Measurements from ENCODE around the gene TCERG1. TPM values are rescaled to one million over a fixed set of nuclear protein-coding genes. Genes with fewer than 3 reads are reported as not detected.

Gene TCERG1
- total and polyA plus RNA-seq, 2 experiments from 2014 or later, result 23.6 to 37.0 TPM

DNA sequence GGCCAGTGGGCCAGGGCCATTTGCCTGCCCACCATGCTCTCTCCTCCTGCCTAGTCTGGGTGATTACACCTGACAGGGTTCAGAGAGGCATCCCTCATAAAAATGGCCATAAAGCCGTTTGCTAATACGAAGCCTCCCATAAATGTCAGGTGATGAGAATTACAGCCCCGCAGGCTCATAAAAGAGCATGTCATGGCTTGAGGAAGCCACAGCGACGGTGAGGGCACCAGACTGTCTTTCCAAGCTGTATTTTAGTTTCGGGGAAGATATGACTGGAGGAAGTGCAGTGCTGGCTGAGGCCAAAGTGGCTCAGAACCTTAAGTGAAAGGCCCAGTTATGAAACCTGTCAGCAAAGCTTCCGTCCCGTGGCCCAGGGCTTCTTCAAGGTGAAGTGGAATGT is 18.5 kb upstream of the TCERG1 start:
- no peaks in the 10 kb centered on the region for H3K9me3 ChIP-seq (ENCODE audit: low read depth)
- peaks cover 27% of the 10 kb centered on the region for H3K27me3 ChIP-seq (replicated peaks; ENCODE audit: insufficient read depth)
- H3K9ac ChIP-seq, result no peak overlapping the region
- H3K79me2 ChIP-seq (ENCODE audit: insufficient read depth), result no peaks in the 10 kb centered on the region
- H3K4me3 ChIP-seq, result no peak overlapping the region
- TF ChIP-seq EZH2phosphoT487 (IDR thresholded peaks at IDR 0.05; ENCODE audit: insufficient read depth, low read depth) (no peak), EZH2 (IDR thresholded peaks at IDR 0.05; ENCODE audit: insufficient read depth, poor library complexity, severe bottlenecking) (no peak)
- H3F3A ChIP-seq (ENCODE audit: insufficient read depth), result no peaks in the 10 kb centered on the region
- H3K9me2 ChIP-seq (ENCODE audit: insufficient read depth), result no peaks in the 10 kb centered on the region
- H3K27ac ChIP-seq, result no peak overlapping the region
- H3K4me1 ChIP-seq (ENCODE audit: insufficient read depth), result no peaks in the 10 kb centered on the region
- H2AFZ ChIP-seq, result no peak overlapping the region
- DNase-seq, result no peak
- in situ Hi-C loops (cut with MboI), result loop anchor here (10.0 kb wide), 1 partner anchor 134 kb away; no protein-coding TSS in a partner anchor
- H3K4me2 ChIP-seq (ENCODE audit: unreplicated experiment), result no peak overlapping the region
- 22 to 24% methylated on average over 8 of the region's 8 CpGs for WGBS, 2 experiments (ENCODE audit: low coverage in 1 of 2, low lambda C conversion rate in 2 of 2, missing lambda C conversion rate in 2 of 2)
- no peaks in the 10 kb centered on the region for H3K36me3 ChIP-seq (ENCODE audit: low read depth)
- H4K20me1 ChIP-seq (ENCODE audit: insufficient read depth), result no peaks in the 10 kb centered on the region

DNA sequence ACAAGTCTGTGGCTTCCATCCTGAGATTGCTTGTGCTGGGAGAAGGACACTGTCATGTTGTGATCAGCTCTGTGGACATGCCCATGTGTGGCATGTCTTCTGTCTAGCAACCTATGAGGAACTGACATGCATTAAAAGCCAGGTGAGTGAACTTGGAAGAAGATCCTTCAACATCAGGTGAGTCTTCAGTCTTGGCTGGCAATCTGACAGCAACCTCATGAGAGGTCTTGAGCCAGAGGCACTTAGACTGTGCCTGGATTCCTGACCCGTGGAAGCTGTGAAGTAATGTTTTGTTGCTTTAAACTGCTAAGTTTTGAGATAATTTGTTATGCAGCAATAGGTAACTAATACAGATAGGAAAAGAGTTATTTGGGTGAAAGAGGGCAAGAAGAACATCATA is 6.8 kb upstream of the TCERG1 start:
- Histone ChIP-seq H4K20me1 (ENCODE audit: insufficient read depth) (no peaks in the 10 kb centered on the region), H3K9me2 (ENCODE audit: insufficient read depth) (no peaks in the 10 kb centered on the region), H3K79me2 (ENCODE audit: insufficient read depth) (no peaks in the 10 kb centered on the region), H3K4me3 (no peak overlapping the region), H3K9me3 (ENCODE audit: low read depth) (no peaks in the 10 kb centered on the region), H3K36me3 (ENCODE audit: low read depth) (no peaks in the 10 kb centered on the region), H3K27me3 (replicated peaks; ENCODE audit: insufficient read depth) (0 out of 2 replicates have a peak, but pooled peaks cover 6% of the 10 kb centered on the region), H3K4me2 (ENCODE audit: unreplicated experiment) (no peak overlapping the region), H2AFZ (no peak overlapping the region), H3K4me1 (ENCODE audit: insufficient read depth) (peaks cover 3% of the 10 kb centered on the region; the same call in 1 of the 2 replicates), H3K9ac (no peak overlapping the region), H3K27ac (no peak overlapping the region), H3F3A (ENCODE audit: insufficient read depth) (peaks cover 14% of the 10 kb centered on the region)
- WGBS, 2 experiments (ENCODE audit: low coverage in 1 of 2, low lambda C conversion rate in 2 of 2, missing lambda C conversion rate in 2 of 2), result 73 to 93% methylated on average over 1 of the region's 1 CpG
- in situ Hi-C loops (cut with MboI), result no loop called here
- no peak for TF ChIP-seq EZH2 (IDR thresholded peaks at IDR 0.05; ENCODE audit: insufficient read depth, poor library complexity, severe bottlenecking)
- TF ChIP-seq EZH2phosphoT487 (IDR thresholded peaks at IDR 0.05; ENCODE audit: insufficient read depth, low read depth), result no peak
- DNase-seq, result no peak

DNA sequence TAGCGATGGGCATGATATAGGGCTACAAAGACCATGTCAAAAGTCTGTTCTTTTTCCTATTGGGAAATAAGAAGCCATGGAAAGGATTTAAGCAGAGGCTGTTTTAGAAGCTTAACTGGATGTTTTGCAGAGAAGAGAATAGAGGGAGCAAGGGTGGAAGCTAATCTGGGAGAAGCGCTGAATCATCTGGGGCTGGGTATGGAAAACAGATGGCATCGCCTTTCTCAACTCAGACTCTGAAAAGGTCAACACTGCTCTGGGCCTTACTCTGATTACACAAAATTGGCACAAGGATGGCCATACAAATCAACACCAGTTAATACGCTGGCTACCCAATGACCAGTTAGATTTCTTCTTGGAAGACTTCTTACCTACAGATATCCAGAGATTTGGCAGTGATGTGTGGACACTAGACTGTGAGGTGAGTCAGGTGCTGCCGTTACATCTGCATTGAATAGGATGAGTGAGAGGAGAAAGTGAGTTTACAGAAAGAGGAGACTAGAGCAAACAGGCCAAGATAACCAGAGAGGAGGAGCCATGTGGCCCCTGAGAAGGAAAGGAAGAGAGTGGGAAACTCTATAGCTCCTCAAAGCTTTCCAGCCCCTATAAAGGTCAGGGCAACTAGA is 6.2 kb upstream of the TCERG1 start:
- DNase-seq, result peak; percentile 50
- Histone ChIP-seq H3K4me3 (no peak overlapping the region), H3K9me2 (ENCODE audit: insufficient read depth) (no peaks in the 10 kb centered on the region), H2AFZ (no peak overlapping the region), H3K36me3 (ENCODE audit: low read depth) (no peaks in the 10 kb centered on the region), H3K9me3 (ENCODE audit: low read depth) (no peaks in the 10 kb centered on the region), H3F3A (ENCODE audit: insufficient read depth) (peaks cover 14% of the 10 kb centered on the region), H3K27ac (no peak overlapping the region), H3K27me3 (replicated peaks; ENCODE audit: insufficient read depth) (no peaks in the 10 kb centered on the region), H3K79me2 (ENCODE audit: insufficient read depth) (no peaks in the 10 kb centered on the region), H3K4me1 (ENCODE audit: insufficient read depth) (peaks cover 3% of the 10 kb centered on the region; the same call in 1 of the 2 replicates), H3K4me2 (ENCODE audit: unreplicated experiment) (peak overlapping the region; percentile 31), H4K20me1 (ENCODE audit: insufficient read depth) (no peaks in the 10 kb centered on the region), H3K9ac (no peak overlapping the region)
- in situ Hi-C loops (cut with MboI), result no loop called here
- TF ChIP-seq EZH2phosphoT487 (IDR thresholded peaks at IDR 0.05; ENCODE audit: insufficient read depth, low read depth) (no peak), EZH2 (IDR thresholded peaks at IDR 0.05; ENCODE audit: insufficient read depth, poor library complexity, severe bottlenecking) (no peak)
- 54 to 55% methylated on average over 5 of the region's 5 CpGs for WGBS, 2 experiments (ENCODE audit: low coverage in 1 of 2, low lambda C conversion rate in 2 of 2, missing lambda C conversion rate in 2 of 2)

DNA sequence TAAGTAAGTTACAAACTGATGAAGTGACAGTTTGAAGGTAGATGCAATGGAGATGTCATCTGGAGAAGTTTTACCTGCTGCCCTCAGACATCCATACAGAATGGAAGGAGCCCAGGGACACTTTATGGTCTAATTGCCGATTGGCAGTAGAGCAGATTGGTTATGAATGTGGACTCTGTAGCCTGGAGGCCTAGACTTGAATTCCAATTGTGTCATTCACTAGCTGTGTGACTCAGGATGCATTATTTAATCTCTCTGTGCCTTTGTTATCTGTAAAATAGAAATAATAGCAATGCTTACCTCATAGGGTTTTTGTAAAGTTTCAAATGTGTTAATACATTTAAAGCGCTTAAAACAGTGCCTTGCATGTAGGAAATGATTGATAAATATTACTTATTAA is 5.2 kb upstream of the TCERG1 start:
- Histone ChIP-seq H4K20me1 (ENCODE audit: insufficient read depth) (no peaks in the 10 kb centered on the region), H3K4me2 (ENCODE audit: unreplicated experiment) (no peak overlapping the region), H3K36me3 (ENCODE audit: low read depth) (no peaks in the 10 kb centered on the region), H3K4me3 (no peak overlapping the region), H3K9ac (no peak overlapping the region), H3K9me3 (ENCODE audit: low read depth) (no peaks in the 10 kb centered on the region), H2AFZ (no peak overlapping the region), H3K9me2 (ENCODE audit: insufficient read depth) (no peaks in the 10 kb centered on the region), H3F3A (ENCODE audit: insufficient read depth) (peaks cover 14% of the 10 kb centered on the region), H3K27ac (no peak overlapping the region), H3K27me3 (replicated peaks; ENCODE audit: insufficient read depth) (no peaks in the 10 kb centered on the region), H3K79me2 (ENCODE audit: insufficient read depth) (no peaks in the 10 kb centered on the region), H3K4me1 (ENCODE audit: insufficient read depth) (peaks cover 3% of the 10 kb centered on the region; the same call in 1 of the 2 replicates)
- 83 to 89% methylated on average over 2 of the region's 2 CpGs for WGBS, 2 experiments (ENCODE audit: low coverage in 1 of 2, low lambda C conversion rate in 2 of 2, missing lambda C conversion rate in 2 of 2)
- DNase-seq, result peak; percentile 53
- TF ChIP-seq EZH2 (IDR thresholded peaks at IDR 0.05; ENCODE audit: insufficient read depth, poor library complexity, severe bottlenecking) (no peak), EZH2phosphoT487 (IDR thresholded peaks at IDR 0.05; ENCODE audit: insufficient read depth, low read depth) (no peak)
- in situ Hi-C loops (cut with MboI), result no loop called here
